ENCODE data around the gene NRCAM.

DNA sequence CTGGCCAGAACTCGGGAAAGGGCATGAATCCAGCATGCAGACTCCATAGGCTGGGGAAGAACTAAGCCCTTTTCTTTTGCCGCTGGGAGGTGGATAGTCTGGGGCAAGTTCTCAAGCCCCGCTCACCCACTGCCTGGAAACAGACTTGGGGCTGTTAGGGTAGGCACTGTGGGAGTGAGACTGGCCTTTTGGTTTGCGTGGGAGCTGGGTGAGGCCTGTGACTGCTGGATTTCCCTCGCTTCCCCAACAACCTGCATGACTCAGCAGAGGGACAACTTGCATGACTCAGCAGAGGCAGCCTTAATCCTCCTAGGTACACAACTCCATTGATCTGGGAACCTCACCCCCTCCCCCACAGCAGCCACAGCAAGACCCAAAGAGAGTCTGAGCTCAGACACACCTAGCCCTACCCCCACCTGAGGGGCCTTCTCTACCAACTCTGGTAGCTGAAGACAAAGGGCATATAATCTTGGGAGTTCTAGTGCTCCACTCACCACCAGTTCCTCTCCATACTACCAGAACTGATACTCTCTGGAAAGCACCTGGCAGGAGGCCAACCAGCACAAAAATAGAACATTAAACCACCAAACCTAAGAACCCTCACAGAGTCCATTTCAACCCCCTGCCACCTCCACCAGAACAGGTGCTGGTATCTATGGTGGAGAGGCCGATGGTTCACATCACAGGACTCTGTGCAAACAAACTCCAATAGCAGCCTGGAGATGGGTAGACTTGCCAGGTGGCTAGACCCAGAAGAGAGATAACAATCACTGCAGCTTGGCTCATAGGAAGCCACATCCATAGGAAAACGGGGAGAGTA lies 244.6 kb downstream of the NRCAM start:
- no peak for TF ChIP-seq TEAD1 (CRISPR knock-in tag; IDR thresholded peaks at IDR 0.05)
- TF ChIP-seq, protein P1, sequence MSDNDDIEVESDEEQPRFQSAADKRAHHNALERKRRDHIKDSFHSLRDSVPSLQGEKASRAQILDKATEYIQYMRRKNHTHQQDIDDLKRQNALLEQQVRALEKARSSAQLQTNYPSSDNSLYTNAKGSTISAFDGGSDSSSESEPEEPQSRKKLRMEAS (CRISPR knock-in tag; IDR thresholded peaks at IDR 0.05) = no peak
- no peak for TF ChIP-seq ZNF121 (CRISPR knock-in tag; IDR thresholded peaks at IDR 0.05)
- TF ChIP-seq, protein P2, sequence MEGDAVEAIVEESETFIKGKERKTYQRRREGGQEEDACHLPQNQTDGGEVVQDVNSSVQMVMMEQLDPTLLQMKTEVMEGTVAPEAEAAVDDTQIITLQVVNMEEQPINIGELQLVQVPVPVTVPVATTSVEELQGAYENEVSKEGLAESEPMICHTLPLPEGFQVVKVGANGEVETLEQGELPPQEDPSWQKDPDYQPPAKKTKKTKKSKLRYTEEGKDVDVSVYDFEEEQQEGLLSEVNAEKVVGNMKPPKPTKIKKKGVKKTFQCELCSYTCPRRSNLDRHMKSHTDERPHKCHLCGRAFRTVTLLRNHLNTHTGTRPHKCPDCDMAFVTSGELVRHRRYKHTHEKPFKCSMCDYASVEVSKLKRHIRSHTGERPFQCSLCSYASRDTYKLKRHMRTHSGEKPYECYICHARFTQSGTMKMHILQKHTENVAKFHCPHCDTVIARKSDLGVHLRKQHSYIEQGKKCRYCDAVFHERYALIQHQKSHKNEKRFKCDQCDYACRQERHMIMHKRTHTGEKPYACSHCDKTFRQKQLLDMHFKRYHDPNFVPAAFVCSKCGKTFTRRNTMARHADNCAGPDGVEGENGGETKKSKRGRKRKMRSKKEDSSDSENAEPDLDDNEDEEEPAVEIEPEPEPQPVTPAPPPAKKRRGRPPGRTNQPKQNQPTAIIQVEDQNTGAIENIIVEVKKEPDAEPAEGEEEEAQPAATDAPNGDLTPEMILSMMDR (IDR thresholded peaks at IDR 0.05) = no peak
- TF ChIP-seq CREB1 (CRISPR knock-in tag; IDR thresholded peaks at IDR 0.05) = no peak
